SK-N-SH treated with all-trans-retinoic acid at 6 μM for 48 hours (cell line): ENCODE data around the gene CGB5.

Experiments used
- ATAC-seq: fragments of 200-7000 bp; cut with Tn5 transposase; 3 replicates; pipeline ENCODE4 v1.9.1; 2020; ENCODE audit warnings: mild to moderate bottlenecking, moderate library complexity
- ARNTL ChIP-seq: fragments of 450-650 bp; formaldehyde crosslinking; IDR thresholded peaks from 2 replicates; pipeline ENCODE4 v1.5.0; 2020; ENCODE audit warnings: low read depth, mild to moderate bottlenecking, moderate library complexity, borderline replicate concordance
- ISL1 ChIP-seq: fragments of 250-450 bp; sonication (Bioruptor Pico); IDR thresholded peaks from 2 replicates; pipeline ENCODE4 v2.1.2; 2022; ENCODE audit warnings: mild to moderate bottlenecking, moderate library complexity
- TCF4 ChIP-seq: fragments of 250-450 bp; sonication (Bioruptor Pico); IDR thresholded peaks from 2 replicates; pipeline ENCODE4 v1.8.0; 2021; ENCODE audit warnings: mild to moderate bottlenecking, moderate library complexity, borderline replicate concordance
- ZFP30 ChIP-seq: fragments of 450-650 bp; formaldehyde crosslinking; IDR thresholded peaks from 2 replicates; pipeline ENCODE4 v1.5.0; 2022; ENCODE audit warnings: mild to moderate bottlenecking, moderate library complexity
- ZNF565 ChIP-seq: fragments of 450-650 bp; formaldehyde crosslinking; conservative IDR thresholded peaks from 2 replicates; pipeline ENCODE4 v1.5.0; 2020; ENCODE audit warnings: low read depth, mild to moderate bottlenecking, moderate library complexity
- ZNF70 ChIP-seq: fragments of 450-650 bp; formaldehyde crosslinking; IDR thresholded peaks from 2 replicates; pipeline ENCODE4 v1.5.0; 2020; ENCODE audit warnings: mild to moderate bottlenecking, moderate library complexity
- TF ChIP-seq, protein P1 (sequence below): fragments of 250-450 bp; sonication (Bioruptor Pico); IDR thresholded peaks from 2 replicates; pipeline ENCODE4 v1.5.1; 2020; ENCODE audit warnings: low read depth, mild to moderate bottlenecking, moderate library complexity
- TF ChIP-seq, protein P2 (sequence below): fragments of 250-450 bp; sonication (Bioruptor Pico); IDR thresholded peaks from 2 replicates; pipeline ENCODE4 v1.8.0; 2020; ENCODE audit warnings: mild to moderate bottlenecking, moderate library complexity, borderline replicate concordance

Gene CGB5

GRCh38 chr19:49091391-49092038 lies 47.9 kb downstream of the CGB5 start:
- ATAC-seq: no peak
- TF ChIP-seq TCF4 (no peak), ZNF565 (CRISPR knock-in tag) (no peak), ARNTL (no peak), ZFP30 (CRISPR knock-in tag) (no peak)

GRCh38 chr19:49092686-49093085 lies 49.0 kb downstream of the CGB5 start:
- TF ChIP-seq ISL1 (CRISPR knock-in tag): no peak
- TF ChIP-seq, protein P1, sequence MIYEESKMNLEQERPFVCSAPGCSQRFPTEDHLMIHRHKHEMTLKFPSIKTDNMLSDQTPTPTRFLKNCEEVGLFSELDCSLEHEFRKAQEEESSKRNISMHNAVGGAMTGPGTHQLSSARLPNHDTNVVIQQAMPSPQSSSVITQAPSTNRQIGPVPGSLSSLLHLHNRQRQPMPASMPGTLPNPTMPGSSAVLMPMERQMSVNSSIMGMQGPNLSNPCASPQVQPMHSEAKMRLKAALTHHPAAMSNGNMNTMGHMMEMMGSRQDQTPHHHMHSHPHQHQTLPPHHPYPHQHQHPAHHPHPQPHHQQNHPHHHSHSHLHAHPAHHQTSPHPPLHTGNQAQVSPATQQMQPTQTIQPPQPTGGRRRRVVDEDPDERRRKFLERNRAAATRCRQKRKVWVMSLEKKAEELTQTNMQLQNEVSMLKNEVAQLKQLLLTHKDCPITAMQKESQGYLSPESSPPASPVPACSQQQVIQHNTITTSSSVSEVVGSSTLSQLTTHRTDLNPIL: no peak
- no peak for TF ChIP-seq ZNF70
- TF ChIP-seq, protein P2, sequence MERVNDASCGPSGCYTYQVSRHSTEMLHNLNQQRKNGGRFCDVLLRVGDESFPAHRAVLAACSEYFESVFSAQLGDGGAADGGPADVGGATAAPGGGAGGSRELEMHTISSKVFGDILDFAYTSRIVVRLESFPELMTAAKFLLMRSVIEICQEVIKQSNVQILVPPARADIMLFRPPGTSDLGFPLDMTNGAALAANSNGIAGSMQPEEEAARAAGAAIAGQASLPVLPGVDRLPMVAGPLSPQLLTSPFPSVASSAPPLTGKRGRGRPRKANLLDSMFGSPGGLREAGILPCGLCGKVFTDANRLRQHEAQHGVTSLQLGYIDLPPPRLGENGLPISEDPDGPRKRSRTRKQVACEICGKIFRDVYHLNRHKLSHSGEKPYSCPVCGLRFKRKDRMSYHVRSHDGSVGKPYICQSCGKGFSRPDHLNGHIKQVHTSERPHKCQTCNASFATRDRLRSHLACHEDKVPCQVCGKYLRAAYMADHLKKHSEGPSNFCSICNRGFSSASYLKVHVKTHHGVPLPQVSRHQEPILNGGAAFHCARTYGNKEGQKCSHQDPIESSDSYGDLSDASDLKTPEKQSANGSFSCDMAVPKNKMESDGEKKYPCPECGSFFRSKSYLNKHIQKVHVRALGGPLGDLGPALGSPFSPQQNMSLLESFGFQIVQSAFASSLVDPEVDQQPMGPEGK (CRISPR knock-in tag): no peak
- no peak for ATAC-seq
